Right atrium auricular region (tissue), 2 donors: ENCODE results near the gene OSBPL7. TPM values are rescaled to one million over a fixed set of nuclear protein-coding genes. Genes with fewer than 3 reads are reported as not detected.
"Not testable (repeated sequence)": the region's sequence is repeated elsewhere in the genome, so short reads cannot be mapped to it uniquely, and the experiment has no call there.

Experiments
- DNase-seq: peaks from one replicate; pipeline ENCODE4 v3.0.0-alpha.2; 2019; ENCODE audit warnings: low spot score
- H3K27ac ChIP-seq, 2 donors: fragments of 200-600 bp; sonication (generic); 1 replicate in 1 of 2; 2 replicates in 1 of 2; pipeline ENCODE4 v1.5.1; 2016 to 2019
- H3K27me3 ChIP-seq, 2 donors: fragments of 200-600 bp; sonication (generic); one replicate each; pipeline versions ENCODE4 v1.5.1 to v1.6.0; 2017 to 2019
- H3K36me3 ChIP-seq: fragments of 200-600 bp; sonication (generic); one replicate; pipeline ENCODE4 v1.5.1; 2016
- H3K4me1 ChIP-seq, 2 donors: fragments of 200-600 bp; sonication (generic); one replicate each; pipeline versions ENCODE4 v1.5.1 to v1.6.0; 2017 to 2019
- H3K4me3 ChIP-seq, 2 donors: fragments of 200-600 bp; sonication (generic); 1 replicate in 1 of 2; 2 replicates in 1 of 2; pipeline ENCODE4 v1.5.1; 2017 to 2019; ENCODE audit warnings: mild to moderate bottlenecking in 1 of 2, moderate library complexity in 1 of 2
- H3K9me3 ChIP-seq, 2 donors: fragments of 200-600 bp; sonication (generic); one replicate each; pipeline ENCODE4 v1.5.1; 2019
- CTCF ChIP-seq, 2 donors: fragments of 200-600 bp; sonication (generic); IDR thresholded peaks; one replicate each; pipeline ENCODE4 v1.5.1; 2019; ENCODE audit warnings: antibody characterized with exemption in 2 of 2
- total RNA-seq, 2 donors: library from RNA; depleted of rRNA; stranded (reverse); fragments of >200 nt; gene quantifications; one replicate each; pipeline ENCODE4 v1.1.0, GENCODE V29; 2016

Gene OSBPL7
- total RNA-seq, 2 donors from 2014 or later: 2.3 to 3.6 TPM

GRCh38 chr17:47774987-47775580 lies 46.5 kb downstream of the OSBPL7 start:
- H3K9me3 ChIP-seq: peaks cover 0 to 7% of the 10 kb centered on the region in 2 donors
- H3K4me3 ChIP-seq: no peak overlapping the region
- no peaks in the 10 kb centered on the region for H3K4me1 ChIP-seq
- DNase-seq: no peak
- no peak for TF ChIP-seq CTCF (IDR thresholded peaks at IDR 0.05)
- H3K36me3 ChIP-seq: no peaks in the 10 kb centered on the region
- H3K27me3 ChIP-seq: peaks cover 6 to 7% of the 10 kb centered on the region in 2 donors
- H3K27ac ChIP-seq: no peak overlapping the region

GRCh38 chr17:47774331-47774730 lies 47.3 kb downstream of the OSBPL7 start:
- TF ChIP-seq CTCF (IDR thresholded peaks at IDR 0.05): no peak
- Histone ChIP-seq H3K4me1 (no peaks in the 10 kb centered on the region), H3K4me3 (no peak overlapping the region), H3K27ac (no peak overlapping the region), H3K27me3 (peaks cover 6 to 7% of the 10 kb centered on the region in 2 donors), H3K36me3 (no peaks in the 10 kb centered on the region), H3K9me3 (peaks cover 0 to 7% of the 10 kb centered on the region in 2 donors)
- DNase-seq: no peak

- H3K27me3 ChIP-seq: not testable (repeated sequence)
These were observed 47.9 kb downstream of the OSBPL7 start for GRCh38 chr17:47773649-47774048.

GRCh38 chr17:47763913-47764582 lies 57.5 kb downstream of the OSBPL7 start:
- no peak overlapping the region for H3K4me3 ChIP-seq
- DNase-seq: no peak
- H3K27ac ChIP-seq: no peak overlapping the region
- H3K9me3 ChIP-seq: peaks cover 0 to 26% of the 10 kb centered on the region in 2 donors
- no peaks in the 10 kb centered on the region for H3K36me3 ChIP-seq
- no peaks in the 10 kb centered on the region for H3K27me3 ChIP-seq
- no peaks in the 10 kb centered on the region for H3K4me1 ChIP-seq
- TF ChIP-seq CTCF (IDR thresholded peaks at IDR 0.05): no peak

More at GRCh38 chr17:47773649-47774048, 47.9 kb downstream of the OSBPL7 start:
- not testable (repeated sequence) for H3K4me1 ChIP-seq, H3K27ac ChIP-seq, DNase-seq, H3K36me3 ChIP-seq, H3K9me3 ChIP-seq, H3K4me3 ChIP-seq

GRCh38 chr17:47762728-47763127 lies 58.9 kb downstream of the OSBPL7 start:
- no peak for DNase-seq
- no peak overlapping the region for H3K4me3 ChIP-seq
- TF ChIP-seq CTCF (IDR thresholded peaks at IDR 0.05): no peak
- H3K27ac ChIP-seq: no peak overlapping the region
- peaks cover 0 to 26% of the 10 kb centered on the region in 2 donors for H3K9me3 ChIP-seq
- no peaks in the 10 kb centered on the region for H3K27me3 ChIP-seq
- H3K36me3 ChIP-seq: no peaks in the 10 kb centered on the region
- no peaks in the 10 kb centered on the region for H3K4me1 ChIP-seq

GRCh38 chr17:47760409-47761140 lies 61.0 kb downstream of the OSBPL7 start:
- Histone ChIP-seq H3K4me3 (no peak overlapping the region), H3K27ac (no peak overlapping the region), H3K27me3 (no peaks in the 10 kb centered on the region), H3K9me3 (peaks cover 0 to 34% of the 10 kb centered on the region in 2 donors), H3K4me1 (no peaks in the 10 kb centered on the region), H3K36me3 (no peaks in the 10 kb centered on the region)
- TF ChIP-seq CTCF (IDR thresholded peaks at IDR 0.05): no peak
- no peak for DNase-seq
